ENCODE measurements around the gene CCDC158.

The CCDC158 gene

GRCh38 chr4:76386566-76387305 lies 34.2 kb downstream of the CCDC158 start:
- TF ChIP-seq YY1 (IDR thresholded peaks at IDR 0.05; ENCODE audit: low read depth) (no peak), ZBTB7A (IDR thresholded peaks at IDR 0.05; ENCODE audit: low read depth) (no peak), REST (IDR thresholded peaks at IDR 0.05; ENCODE audit: low read depth) (no peak), USF1 (IDR thresholded peaks at IDR 0.05) (no peak), EP300 (IDR thresholded peaks at IDR 0.05; ENCODE audit: borderline replicate concordance) (no peak), RAD21 (IDR thresholded peaks at IDR 0.05; ENCODE audit: low read depth) (no peak), EGR1 (IDR thresholded peaks at IDR 0.05) (no peak), CREB1 (IDR thresholded peaks at IDR 0.05; ENCODE audit: low read depth) (no peak), TAF1 (IDR thresholded peaks at IDR 0.05; ENCODE audit: low read depth) (no peak), NFIC (IDR thresholded peaks at IDR 0.05) (no peak), CEBPB (IDR thresholded peaks at IDR 0.05) (no peak), TCF12 (IDR thresholded peaks at IDR 0.05; ENCODE audit: low read depth) (no peak), FOXM1 (IDR thresholded peaks at IDR 0.05; ENCODE audit: borderline replicate concordance, low read depth) (no peak), TEAD4 (IDR thresholded peaks at IDR 0.05) (no peak), MAX (IDR thresholded peaks at IDR 0.05) (no peak)

GRCh38 chr4:76385974-76386373 lies 35.0 kb downstream of the CCDC158 start:
- TF ChIP-seq TAF1 (IDR thresholded peaks at IDR 0.05; ENCODE audit: low read depth) (no peak), ZBTB7A (IDR thresholded peaks at IDR 0.05; ENCODE audit: low read depth) (no peak), YY1 (IDR thresholded peaks at IDR 0.05; ENCODE audit: low read depth) (no peak), USF1 (IDR thresholded peaks at IDR 0.05) (no peak), EGR1 (IDR thresholded peaks at IDR 0.05) (no peak), NFIC (IDR thresholded peaks at IDR 0.05) (no peak), CEBPB (IDR thresholded peaks at IDR 0.05) (no peak), REST (IDR thresholded peaks at IDR 0.05; ENCODE audit: low read depth) (no peak), MAX (IDR thresholded peaks at IDR 0.05) (no peak), RAD21 (IDR thresholded peaks at IDR 0.05; ENCODE audit: low read depth) (no peak), TCF12 (IDR thresholded peaks at IDR 0.05; ENCODE audit: low read depth) (no peak), EP300 (IDR thresholded peaks at IDR 0.05; ENCODE audit: borderline replicate concordance) (no peak), TEAD4 (IDR thresholded peaks at IDR 0.05) (no peak), FOXM1 (IDR thresholded peaks at IDR 0.05; ENCODE audit: borderline replicate concordance, low read depth) (no peak), CREB1 (IDR thresholded peaks at IDR 0.05; ENCODE audit: low read depth) (no peak)

- TF ChIP-seq CEBPB (IDR thresholded peaks at IDR 0.05) (no peak), EGR1 (IDR thresholded peaks at IDR 0.05) (no peak), NFIC (IDR thresholded peaks at IDR 0.05) (no peak), REST (IDR thresholded peaks at IDR 0.05; ENCODE audit: low read depth) (no peak), EP300 (IDR thresholded peaks at IDR 0.05; ENCODE audit: borderline replicate concordance) (no peak), TCF12 (IDR thresholded peaks at IDR 0.05; ENCODE audit: low read depth) (no peak), YY1 (IDR thresholded peaks at IDR 0.05; ENCODE audit: low read depth) (no peak), ZBTB7A (IDR thresholded peaks at IDR 0.05; ENCODE audit: low read depth) (no peak), MAX (IDR thresholded peaks at IDR 0.05) (no peak)
These were observed 36.9 kb downstream of the CCDC158 start for GRCh38 chr4:76384052-76384451.

- no peak for TF ChIP-seq RAD21 (IDR thresholded peaks at IDR 0.05; ENCODE audit: low read depth)
- no peak for TF ChIP-seq NFIC (IDR thresholded peaks at IDR 0.05)
- TF ChIP-seq CEBPB (IDR thresholded peaks at IDR 0.05) = no peak
- TF ChIP-seq FOXM1 (IDR thresholded peaks at IDR 0.05; ENCODE audit: borderline replicate concordance, low read depth) = no peak
- no peak for TF ChIP-seq REST (IDR thresholded peaks at IDR 0.05; ENCODE audit: low read depth)
- no peak for TF ChIP-seq USF1 (IDR thresholded peaks at IDR 0.05)
- TF ChIP-seq MAX (IDR thresholded peaks at IDR 0.05) = no peak
- TF ChIP-seq EGR1 (IDR thresholded peaks at IDR 0.05) = no peak
- no peak for TF ChIP-seq TAF1 (IDR thresholded peaks at IDR 0.05; ENCODE audit: low read depth)
- no peak for TF ChIP-seq ZBTB7A (IDR thresholded peaks at IDR 0.05; ENCODE audit: low read depth)
These were observed 37.9 kb downstream of the CCDC158 start for GRCh38 chr4:76383001-76383400.
